ENCODE results near the gene PTPRQ.

Gene PTPRQ

DNA sequence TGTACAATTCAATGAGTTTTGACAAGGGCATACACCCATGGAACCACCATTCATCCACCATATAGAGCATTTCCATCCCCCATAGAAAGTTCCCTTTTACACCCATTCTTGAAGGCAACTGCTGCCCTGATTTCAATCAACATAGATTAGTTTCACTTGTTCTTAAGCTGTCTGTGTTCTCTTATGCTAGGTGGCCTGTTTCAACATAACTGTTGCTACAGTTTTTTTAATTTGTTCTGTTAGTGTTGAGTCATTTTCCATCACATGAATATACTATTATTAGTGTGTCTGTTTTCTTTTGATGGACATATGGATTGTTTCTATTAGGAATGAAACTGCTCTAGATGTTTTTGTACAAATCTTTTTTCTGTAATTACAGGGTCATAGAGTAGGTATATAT lies 123.4 kb downstream of the PTPRQ start:
- peak; percentile 71 for DNase-seq (ENCODE audit: low read depth)

GRCh38 chr12:80576641-80577418 lies 132.8 kb downstream of the PTPRQ start:
- no peak for DNase-seq (ENCODE audit: low read depth)

DNA sequence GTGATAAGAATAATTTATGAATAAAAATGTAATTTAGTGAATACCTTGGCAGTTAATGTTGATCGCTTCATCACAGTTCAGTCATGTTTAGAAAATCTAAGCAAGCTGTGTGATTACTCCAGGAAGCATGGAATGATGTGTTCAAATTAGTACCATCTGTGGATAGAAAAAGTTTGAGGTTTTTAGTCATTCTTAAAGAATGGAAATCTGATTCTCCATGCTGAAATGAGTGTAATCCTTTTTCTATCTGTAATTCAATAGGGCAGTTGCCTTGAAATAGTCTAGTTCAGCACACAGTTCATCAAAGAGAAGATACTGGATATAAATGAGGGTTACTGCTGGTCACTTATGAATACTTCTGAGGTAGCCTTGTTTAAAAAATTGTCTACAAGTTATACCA lies 136.2 kb downstream of the PTPRQ start:
- DNase-seq (ENCODE audit: low read depth), result peak; percentile 92

GRCh38 chr12:80581783-80582182 lies 137.7 kb downstream of the PTPRQ start:
- DNase-seq (ENCODE audit: low read depth), result no peak

GRCh38 chr12:80582431-80582830 lies 138.4 kb downstream of the PTPRQ start:
- DNase-seq (ENCODE audit: low read depth), result no peak

DNA sequence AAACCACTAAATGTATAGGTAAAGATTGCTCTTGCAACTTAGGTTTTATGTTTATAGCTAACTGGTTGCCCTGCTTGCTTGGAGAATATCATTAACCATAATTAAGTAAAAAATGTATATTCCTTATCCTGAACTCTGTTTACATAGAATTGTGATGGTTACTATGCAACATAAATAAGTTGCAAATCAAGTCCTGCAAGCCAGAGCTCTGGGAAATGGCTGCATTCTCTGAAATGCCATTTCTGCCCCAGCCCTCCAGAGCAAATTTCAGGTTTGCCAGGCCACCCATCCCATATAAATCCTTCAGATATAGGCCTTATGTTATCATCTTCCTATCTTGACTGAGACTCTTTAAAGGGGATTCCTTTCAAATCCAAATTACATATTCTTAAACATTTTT lies 145.0 kb downstream of the PTPRQ start:
- no peak for DNase-seq (ENCODE audit: low read depth)

GRCh38 chr12:80590085-80590484 lies 146.1 kb downstream of the PTPRQ start:
- DNase-seq (ENCODE audit: low read depth), result no peak

DNA sequence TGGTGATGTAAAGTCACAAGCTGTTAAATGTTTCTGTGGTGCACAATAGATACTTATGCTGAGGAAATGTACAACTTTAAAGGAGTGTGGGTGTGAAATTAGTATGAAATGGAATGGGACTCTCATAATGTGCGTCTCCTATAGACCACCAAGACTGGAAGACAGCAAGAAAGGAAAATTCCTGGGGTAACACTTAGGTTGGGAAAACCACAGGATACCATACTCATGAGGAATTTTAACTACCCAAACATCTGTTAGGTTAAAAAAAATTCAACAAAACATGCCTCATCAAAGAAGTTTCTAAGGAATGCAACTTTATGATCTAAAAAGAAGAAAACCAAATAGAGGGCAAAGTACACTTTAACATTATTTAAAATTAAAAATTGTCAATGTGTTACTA lies 149.7 kb downstream of the PTPRQ start:
- peak; percentile 29 for DNase-seq (ENCODE audit: low read depth)

DNA sequence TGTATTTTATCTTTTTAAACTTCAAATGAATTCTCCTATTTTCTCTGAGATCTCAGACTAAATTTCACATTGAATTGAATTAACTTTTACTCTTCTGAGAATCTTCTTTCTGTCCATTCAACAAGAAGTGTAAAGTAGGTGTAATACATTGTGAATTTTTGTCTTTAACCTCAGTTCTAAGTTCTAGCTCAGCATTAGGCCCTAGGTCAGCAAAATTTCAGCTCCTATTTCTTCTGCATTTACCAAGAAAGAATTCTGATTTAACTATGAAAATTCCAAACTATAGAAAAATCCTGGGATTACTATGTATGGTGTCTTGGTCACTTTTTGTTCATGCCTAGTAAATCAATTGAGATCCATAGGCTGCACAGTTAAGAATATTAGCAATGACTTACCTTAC lies 152.5 kb downstream of the PTPRQ start:
- DNase-seq (ENCODE audit: low read depth), result no peak

DNA sequence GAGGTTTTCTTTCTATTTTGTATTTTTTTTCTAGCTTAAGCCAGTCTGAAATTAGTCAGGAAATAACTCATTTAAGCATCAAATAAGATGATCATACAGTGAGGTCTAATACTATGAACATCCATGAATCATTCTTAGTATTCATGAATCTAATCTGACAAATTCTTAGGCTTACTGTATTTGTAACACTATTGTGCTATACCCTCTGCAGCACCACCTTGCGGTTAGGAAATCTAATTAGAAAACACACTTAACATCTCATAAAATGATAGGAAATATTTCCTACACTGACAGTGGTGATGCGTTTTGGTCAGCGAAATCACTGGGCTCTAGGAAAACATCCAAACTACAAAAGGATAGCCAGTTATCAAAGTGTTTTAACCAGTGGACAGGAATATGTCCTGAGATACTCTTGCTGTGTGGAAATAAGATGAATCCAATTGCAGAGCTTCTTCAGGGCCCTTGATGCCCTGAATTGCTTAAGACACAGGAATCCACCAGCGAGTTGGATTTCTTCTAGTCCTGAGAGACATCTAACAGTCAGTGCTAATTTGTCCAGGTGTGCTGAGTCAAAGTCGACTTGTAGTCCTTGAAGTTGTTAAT lies 154.1 kb downstream of the PTPRQ start:
- DNase-seq (ENCODE audit: low read depth), result peak; percentile 80

DNA sequence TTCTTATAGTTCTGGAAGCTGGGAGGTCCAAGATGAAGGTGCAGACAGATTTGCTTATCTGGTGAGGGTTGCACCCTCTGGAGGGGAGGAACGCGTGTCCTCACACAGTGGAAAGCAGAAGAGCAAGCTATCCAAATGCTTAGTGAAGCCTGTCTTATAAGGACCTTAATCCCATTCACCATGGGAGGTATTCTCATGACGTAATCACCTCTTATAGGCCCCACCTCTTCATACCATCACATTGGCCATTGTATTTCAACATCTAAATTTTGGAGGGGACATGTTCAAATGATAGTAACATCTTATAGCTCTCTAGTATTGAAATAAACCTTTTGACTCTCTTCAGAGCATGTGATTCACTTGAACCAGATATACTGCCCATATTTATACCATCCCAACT lies 158.4 kb downstream of the PTPRQ start:
- DNase-seq (ENCODE audit: low read depth), result no peak

- DNase-seq (ENCODE audit: low read depth), result no peak
Observed at GRCh38 chr12:80607361-80608135, 163.5 kb downstream of the PTPRQ start.

DNA sequence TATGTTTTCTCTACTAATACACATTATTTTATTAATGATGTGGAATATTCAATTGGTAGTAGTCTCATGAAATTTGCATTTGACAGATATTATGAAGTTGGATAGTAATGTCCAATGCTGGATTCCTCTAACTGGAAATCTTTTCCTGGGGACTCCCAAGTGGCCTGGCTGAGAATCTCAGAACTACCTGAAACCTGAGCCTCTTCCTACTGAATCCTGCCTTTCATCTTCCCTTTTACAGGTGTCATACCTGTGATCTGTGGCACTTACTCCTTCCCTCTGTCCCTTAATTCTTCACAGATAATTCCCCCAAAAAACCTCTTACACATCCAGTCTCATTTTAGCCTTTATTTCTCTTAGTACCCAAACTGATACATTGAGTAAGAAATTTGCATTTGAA lies 173.7 kb downstream of the PTPRQ start:
- DNase-seq (ENCODE audit: low read depth), result no peak

GRCh38 chr12:80620281-80620680 lies 176.2 kb downstream of the PTPRQ start:
- DNase-seq (ENCODE audit: low read depth), result no peak

DNA sequence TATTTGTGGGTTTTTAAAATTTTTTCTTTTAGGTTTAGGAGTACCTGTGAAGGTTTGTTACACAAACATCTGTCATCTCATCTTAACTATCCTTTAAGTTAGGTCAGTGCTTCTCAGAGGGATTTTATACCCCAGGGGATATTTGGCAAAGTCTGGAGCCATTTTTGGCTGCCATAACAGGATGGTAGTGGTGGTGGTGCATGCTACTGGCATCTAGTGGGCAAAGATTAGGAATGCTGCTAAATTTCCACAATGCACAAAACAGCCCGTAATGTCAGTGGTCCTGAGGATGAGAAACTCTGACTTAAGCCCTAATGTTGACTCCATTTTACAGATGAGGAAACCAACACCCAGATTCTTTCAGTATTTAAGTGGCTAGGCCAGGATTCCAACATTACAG lies 178.2 kb downstream of the PTPRQ start:
- DNase-seq (ENCODE audit: low read depth), result no peak

DNA sequence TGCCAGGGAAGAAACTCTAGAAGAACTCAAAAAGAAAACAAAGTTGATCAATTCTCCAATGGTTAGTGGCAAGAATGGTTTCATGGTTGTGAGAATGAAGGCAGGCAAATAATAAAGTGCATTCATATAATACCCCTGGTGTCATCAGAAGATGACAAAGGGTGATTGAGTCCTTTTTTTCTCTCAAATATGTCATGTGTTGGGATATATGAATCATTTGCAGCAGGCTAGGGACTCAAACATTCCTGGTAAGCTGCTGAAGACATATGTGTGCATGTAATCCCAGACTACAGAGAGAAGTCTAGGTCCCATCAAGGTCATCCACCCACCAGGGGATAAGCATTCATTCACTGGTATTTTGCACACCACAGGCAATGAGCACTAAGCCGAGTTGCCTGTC lies 181.0 kb downstream of the PTPRQ start:
- no peak for DNase-seq (ENCODE audit: low read depth)

DNA sequence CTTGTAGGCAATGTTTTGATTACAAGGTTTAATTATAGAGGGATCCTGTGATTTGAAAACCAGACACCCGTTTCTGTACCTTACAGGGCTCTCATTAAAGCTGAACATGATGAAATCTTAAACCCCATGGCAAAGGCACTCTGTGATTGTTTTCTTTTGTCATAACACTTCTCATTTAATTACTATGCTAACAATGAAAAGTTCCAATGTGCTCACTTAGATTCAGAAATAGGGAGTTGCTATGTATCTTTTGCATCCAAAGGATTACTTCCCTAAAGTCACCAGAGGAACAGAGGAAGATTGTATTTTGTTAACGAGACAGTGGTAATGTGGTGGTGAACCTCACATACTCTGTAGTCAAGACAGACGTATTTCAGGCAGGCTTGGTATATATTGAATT lies 181.9 kb downstream of the PTPRQ start:
- DNase-seq (ENCODE audit: low read depth), result no peak

DNA sequence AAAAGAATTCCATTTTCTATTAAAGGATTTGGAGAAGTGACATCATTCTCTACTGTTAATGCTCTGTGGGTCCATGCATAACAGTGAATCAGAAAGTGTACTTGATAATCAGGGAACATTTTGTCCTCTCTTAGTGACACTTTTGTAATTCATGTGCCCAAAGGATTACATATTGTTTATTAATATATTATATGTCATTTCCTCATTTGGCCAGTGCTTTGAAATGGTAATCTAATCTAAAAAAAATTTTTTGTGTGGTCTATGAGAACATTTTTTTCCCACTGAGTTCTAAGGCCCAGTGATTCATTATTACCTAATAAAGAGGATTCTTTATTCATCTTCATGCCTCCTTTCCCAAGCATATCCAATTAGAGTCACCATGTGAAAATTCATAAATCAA lies 183.7 kb downstream of the PTPRQ start:
- peak; percentile 56 for DNase-seq (ENCODE audit: low read depth)

- no peak for DNase-seq (ENCODE audit: low read depth)
Observed at GRCh38 chr12:80632835-80633234, 188.8 kb downstream of the PTPRQ start.

DNA sequence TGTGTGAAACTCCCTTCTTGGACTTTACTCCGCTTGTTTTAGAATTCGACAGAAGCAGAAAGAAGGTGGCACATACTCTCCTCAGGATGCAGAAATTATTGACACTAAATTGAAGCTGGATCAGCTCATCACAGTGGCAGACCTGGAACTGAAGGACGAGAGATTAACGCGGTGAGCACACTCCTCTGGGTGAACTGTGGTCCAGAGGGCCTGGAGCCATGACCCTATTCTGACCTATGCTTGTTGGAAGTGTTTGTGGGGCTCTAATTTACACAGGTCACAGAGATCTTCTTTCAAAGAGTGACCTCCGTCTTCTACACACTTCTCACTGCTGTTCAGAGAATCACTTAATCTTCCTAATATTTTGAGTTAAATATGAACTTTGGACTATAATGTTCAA lies 190.9 kb downstream of the PTPRQ start:
- DNase-seq (ENCODE audit: low read depth), result no peak

DNA sequence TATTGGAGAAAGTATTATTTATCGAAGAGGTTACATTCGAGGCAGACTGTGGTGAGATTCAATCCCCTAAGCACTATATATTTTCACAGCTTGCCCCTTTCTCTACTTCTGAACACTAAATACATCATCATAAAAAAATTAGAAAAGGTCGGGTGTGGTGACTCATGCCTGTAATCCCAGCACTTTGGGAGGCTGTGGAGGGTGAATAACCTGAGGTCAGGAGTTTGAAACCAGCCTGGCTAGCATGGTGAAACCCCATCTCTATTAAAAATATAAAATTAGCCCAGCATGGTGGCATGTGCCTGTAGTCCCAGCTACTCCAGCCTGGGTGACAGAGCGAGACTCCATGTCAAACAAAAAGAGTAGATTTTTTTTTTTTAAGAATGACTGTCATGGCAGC lies 192.8 kb downstream of the PTPRQ start:
- DNase-seq (ENCODE audit: low read depth), result no peak

DNA sequence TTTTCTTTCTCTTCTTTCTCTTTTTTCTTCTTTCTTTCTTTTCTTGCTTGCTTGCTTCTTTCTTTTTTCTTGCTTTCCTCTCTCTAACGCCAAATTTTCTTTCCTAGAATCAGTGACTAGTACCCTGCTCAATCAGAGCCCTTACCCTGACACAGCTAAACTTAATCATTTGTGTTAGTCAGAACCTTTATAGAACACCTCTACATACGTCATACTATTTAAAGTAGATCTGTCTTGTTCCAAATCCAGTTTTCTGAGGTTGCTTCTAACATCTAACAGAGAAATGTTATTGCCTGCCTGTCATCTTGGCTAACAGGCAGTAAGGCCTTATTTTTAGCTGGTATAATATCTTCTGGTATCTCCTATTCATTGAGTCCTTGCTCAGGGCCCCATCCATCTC lies 197.9 kb downstream of the PTPRQ start:
- DNase-seq (ENCODE audit: low read depth), result no peak

GRCh38 chr12:80643961-80644360 lies 199.9 kb downstream of the PTPRQ start:
- DNase-seq (ENCODE audit: low read depth), result no peak
